ENCODE measurements around the gene SLC44A5.

Gene SLC44A5

DNA sequence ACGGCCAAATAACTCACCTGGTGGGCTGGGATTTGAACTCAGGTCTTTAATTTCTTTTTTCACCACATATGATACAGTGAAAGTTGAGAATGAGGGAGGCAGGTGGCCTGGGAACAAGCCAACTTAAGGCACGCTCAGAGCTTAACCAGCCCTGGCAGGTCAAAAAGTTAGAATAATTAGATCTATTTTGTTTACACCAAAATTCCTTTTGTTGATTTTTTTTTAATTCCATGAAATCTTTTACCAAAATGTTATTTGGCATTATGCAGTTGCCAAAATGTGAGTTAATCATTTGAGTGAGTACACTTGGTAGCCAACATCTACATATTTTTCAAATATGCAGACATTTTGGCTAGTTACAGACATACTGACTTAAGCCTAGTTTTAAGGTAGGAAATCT lies 439.9 kb downstream of the SLC44A5 start:
- DNase-seq = no peak

DNA sequence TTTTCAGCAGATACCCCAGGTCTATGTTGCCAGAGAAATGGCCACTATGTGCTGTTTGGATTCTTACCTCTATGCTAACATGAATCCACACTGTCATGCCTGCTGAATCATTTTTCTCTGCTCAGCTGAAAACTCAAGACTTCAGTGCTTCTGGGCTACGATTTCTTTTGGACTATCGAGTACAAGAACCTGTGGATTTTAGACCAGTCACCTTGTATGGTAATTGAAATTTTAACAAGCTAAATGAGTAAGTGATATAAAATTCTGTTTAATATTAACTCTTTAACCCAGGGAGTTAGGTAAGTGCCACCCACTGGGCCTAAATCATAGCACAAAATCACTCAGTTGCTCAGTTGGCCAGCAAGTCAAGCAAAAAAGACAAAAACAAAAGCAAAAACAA lies 440.9 kb downstream of the SLC44A5 start:
- no peak for DNase-seq

DNA sequence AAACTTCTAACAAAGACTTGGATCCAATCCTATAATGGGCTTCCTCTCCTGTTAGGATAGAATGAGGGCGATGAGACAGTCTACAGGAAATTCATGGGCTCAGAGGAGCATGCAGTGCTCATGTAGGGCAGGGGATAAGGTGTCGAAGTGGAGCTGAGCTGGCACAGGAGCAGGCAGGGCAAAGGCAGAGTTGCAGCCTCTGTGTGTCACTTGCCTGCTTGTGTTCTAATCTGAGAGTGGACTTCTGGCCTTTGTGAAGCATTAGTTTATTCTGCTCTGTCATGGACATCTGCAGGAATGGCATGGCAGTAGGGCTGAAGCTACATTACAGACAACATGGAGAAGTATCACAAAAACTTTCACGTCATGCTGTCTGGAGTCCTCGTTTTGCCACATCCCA lies 444.1 kb downstream of the SLC44A5 start:
- no peak for DNase-seq

DNA sequence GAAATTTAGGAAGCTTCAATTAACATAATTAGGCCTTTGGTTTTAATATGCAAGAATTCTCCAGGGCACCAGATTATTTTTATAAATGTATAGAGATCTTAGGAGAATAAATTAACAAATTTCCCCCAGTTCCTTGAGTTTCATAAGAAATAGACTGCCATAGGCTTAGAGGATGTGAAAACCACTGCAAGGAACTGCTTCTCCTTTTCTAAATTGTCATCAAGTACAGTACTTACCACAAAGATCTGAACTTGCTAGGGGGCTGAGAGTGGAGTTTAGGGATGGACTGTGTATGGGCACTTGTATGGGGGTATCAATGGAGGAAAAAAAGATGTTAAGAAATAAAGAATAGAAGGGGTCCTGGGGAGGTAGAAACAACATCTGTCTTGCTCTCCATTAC lies 445.6 kb downstream of the SLC44A5 start:
- DNase-seq = no peak

DNA sequence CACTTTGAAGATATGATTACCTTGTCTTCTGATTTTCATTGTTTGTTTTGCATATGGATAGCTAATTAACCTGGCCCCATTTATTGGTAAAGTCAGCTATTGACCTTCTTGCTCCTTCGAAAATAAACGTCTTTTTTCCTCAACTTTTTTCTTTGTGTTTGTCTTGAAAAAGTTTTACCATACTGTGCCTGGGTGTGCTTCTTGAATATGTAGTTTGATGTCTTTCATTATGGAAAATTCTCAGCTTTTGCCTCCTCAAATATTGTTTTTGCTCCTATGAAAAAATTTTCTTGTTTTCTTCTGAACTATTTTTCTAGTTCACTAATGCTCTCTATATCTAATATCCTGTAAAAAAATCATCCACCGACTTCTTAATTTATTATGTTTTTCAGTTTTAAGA lies 451.8 kb downstream of the SLC44A5 start:
- DNase-seq = no peak
